Esophagus muscularis mucosa (tissue), 4 donors: ENCODE data around the gene COL25A1. TPM values are rescaled to one million over a fixed set of nuclear protein-coding genes. Genes with fewer than 3 reads are reported as not detected.

Experiments used
- DNase-seq: peaks from one replicate; pipeline ENCODE4 v3.0.0-alpha.2; 2017; ENCODE audit errors: extremely low spot score
- H3K27ac ChIP-seq, 4 donors: fragments of 200-600 bp; sonication (generic); replicated peaks in 1 of 4; 1 replicate in 3 of 4; 2 replicates in 1 of 4; pipeline ENCODE4 v1.5.1; 2016 to 2019; ENCODE audit warnings: mild to moderate bottlenecking in 1 of 4
- H3K27me3 ChIP-seq, 4 donors: fragments of 200-600 bp; sonication (generic); one replicate each; pipeline versions ENCODE4 v1.5.1 to v1.6.0; 2016 to 2019
- H3K36me3 ChIP-seq, 4 donors: fragments of 200-600 bp; sonication (generic); one replicate each; pipeline ENCODE4 v1.5.1; 2016 to 2019
- H3K4me1 ChIP-seq, 4 donors: fragments of 200-600 bp; sonication (generic); one replicate each; pipeline ENCODE4 v1.5.1; 2016 to 2019
- H3K4me3 ChIP-seq, 4 donors: fragments of 200-600 bp; sonication (generic); 1 replicate in 2 of 4; 2 replicates in 2 of 4; pipeline ENCODE4 v1.5.1; 2016 to 2019; ENCODE audit warnings: mild to moderate bottlenecking in 4 of 4, moderate library complexity in 1 of 4
- H3K9me3 ChIP-seq, 4 donors: fragments of 200-600 bp; sonication (generic); 1 replicate in 3 of 4; 2 replicates in 1 of 4; pipeline ENCODE4 v1.5.1; 2016 to 2019
- EP300 ChIP-seq: sonication (generic); formaldehyde crosslinking; IDR thresholded peaks from one replicate; pipeline ENCODE4 v1.6.1; 2017; ENCODE audit warnings: antibody characterized with exemption
- POLR2A ChIP-seq: fragments of 450-650 bp; IDR thresholded peaks from one replicate; pipeline ENCODE4 v1.6.1; 2017; ENCODE audit warnings: antibody characterized with exemption, moderate library complexity, mild to moderate bottlenecking, low read depth
- POLR2AphosphoS5 ChIP-seq, 2 donors: sonication (generic); formaldehyde crosslinking; IDR thresholded peaks; one replicate each; pipeline ENCODE4 v1.6.1; 2017; ENCODE audit warnings: antibody characterized with exemption in 2 of 2
- WGBS: methylation state at CpG from one replicate; pipeline ENCODE4 v1.1.5; 2018; 5-methylcytosine and 5-hydroxymethylcytosine counted together
- intact Hi-C: fragments of 100-400 bp; cut with DNase I; formaldehyde crosslinking; loops from one replicate; pipeline ENCODE4 v1.15.1; 2023
- total RNA-seq, 4 donors: library from RNA; depleted of rRNA; stranded (reverse); fragments of >200 nt; gene quantifications; one replicate each; pipeline versions ENCODE4 v1.1.0 to v1.2.1, GENCODE V29; 2016
- TF ChIP-seq, protein P1 (sequence below), 3 experiments: fragments of 200-600 bp in 2 of 3; fragments of 450-650 bp in 1 of 3; sonication (generic) in 2 of 3; IDR thresholded peaks; one replicate each; pipeline ENCODE4 v1.5.1; 2017 to 2019; ENCODE audit warnings: antibody characterized with exemption in 3 of 3, mild to moderate bottlenecking in 2 of 3, moderate library complexity in 1 of 3

The COL25A1 gene
- total RNA-seq, 4 donors from 2014 or later, result 1.0 to 3.7 (median 2.0) TPM

DNA sequence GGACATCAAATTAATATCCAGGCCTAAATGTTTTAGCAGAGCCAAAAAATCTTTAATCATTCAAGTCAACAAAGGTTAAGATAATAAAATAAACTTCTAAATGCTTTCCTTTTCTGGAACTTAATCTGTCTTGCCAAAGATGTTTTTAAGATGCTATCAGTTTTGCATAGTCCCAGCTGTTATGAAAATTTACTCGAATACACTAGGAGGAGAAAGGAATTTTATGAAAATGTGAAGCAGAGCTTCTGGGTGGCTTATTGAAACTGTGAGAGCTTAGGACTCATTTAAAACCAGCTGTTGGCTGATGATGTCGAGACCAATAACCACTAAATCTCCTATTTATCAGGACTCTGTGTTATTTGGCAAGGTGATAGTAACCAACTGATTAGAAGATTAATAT is 337.4 kb downstream of the COL25A1 start:
- no peaks in the 10 kb centered on the region for H3K9me3 ChIP-seq
- H3K4me3 ChIP-seq, result no peak overlapping the region
- WGBS, result 41% methylated on average over 2 of the region's 2 CpGs
- H3K36me3 ChIP-seq, result no peaks in the 10 kb centered on the region
- H3K27ac ChIP-seq, result no peak overlapping the region
- no peaks in the 10 kb centered on the region for H3K27me3 ChIP-seq
- H3K4me1 ChIP-seq, result no peaks in the 10 kb centered on the region
- intact Hi-C loops, result no loop called here
- no peak for DNase-seq
- TF ChIP-seq POLR2AphosphoS5 (IDR thresholded peaks at IDR 0.05) (no peak), EP300 (no peak), POLR2A (no peak)
- TF ChIP-seq, protein P1, sequence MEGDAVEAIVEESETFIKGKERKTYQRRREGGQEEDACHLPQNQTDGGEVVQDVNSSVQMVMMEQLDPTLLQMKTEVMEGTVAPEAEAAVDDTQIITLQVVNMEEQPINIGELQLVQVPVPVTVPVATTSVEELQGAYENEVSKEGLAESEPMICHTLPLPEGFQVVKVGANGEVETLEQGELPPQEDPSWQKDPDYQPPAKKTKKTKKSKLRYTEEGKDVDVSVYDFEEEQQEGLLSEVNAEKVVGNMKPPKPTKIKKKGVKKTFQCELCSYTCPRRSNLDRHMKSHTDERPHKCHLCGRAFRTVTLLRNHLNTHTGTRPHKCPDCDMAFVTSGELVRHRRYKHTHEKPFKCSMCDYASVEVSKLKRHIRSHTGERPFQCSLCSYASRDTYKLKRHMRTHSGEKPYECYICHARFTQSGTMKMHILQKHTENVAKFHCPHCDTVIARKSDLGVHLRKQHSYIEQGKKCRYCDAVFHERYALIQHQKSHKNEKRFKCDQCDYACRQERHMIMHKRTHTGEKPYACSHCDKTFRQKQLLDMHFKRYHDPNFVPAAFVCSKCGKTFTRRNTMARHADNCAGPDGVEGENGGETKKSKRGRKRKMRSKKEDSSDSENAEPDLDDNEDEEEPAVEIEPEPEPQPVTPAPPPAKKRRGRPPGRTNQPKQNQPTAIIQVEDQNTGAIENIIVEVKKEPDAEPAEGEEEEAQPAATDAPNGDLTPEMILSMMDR (IDR thresholded peaks at IDR 0.05), result no peak

DNA sequence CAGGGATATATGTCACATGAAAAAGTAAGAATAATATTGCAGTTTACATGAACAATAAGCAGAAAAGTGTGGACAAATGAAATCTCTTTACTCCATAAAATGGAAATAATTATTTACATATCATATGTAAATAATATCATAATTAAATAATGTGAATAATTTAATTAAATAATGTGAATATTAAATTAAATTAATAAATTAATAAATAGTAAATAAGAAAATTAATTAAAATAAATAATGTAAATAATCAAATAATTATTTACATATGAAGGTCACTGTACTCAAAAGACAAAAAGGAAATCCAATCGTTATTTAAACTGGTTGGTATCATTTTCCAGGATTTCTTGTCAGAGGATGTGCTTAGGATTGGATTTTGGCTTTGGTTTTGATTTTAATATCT is 338.5 kb downstream of the COL25A1 start:
- no peaks in the 10 kb centered on the region for H3K27me3 ChIP-seq
- no peaks in the 10 kb centered on the region for H3K9me3 ChIP-seq
- DNase-seq, result no peak
- H3K4me3 ChIP-seq, result no peak overlapping the region
- TF ChIP-seq, protein P1 (IDR thresholded peaks at IDR 0.05), result no peak
- WGBS, result 89% methylated on average over 1 of the region's 1 CpG
- H3K4me1 ChIP-seq, result no peaks in the 10 kb centered on the region
- no peak overlapping the region for H3K27ac ChIP-seq
- H3K36me3 ChIP-seq, result no peaks in the 10 kb centered on the region
- intact Hi-C loops, result no loop called here

DNA sequence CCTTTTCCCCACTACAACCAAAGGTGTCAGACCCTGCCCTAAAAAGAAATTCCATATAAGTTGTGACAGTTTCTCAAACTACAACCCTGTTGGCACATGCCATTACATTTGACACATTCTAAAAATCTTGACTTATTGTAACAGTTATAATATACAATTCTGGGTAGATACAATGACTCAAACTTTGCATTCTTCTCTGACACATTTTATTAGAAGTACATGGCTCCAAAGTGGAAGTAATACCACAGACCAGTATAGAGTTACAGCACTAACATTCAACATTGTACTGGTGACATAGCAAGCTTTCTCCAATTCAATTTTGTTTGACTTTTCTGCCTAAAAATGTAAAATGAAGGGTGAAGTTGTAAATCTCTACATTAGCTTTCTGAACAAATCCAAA is 343.0 kb downstream of the COL25A1 start:
- no peak overlapping the region for H3K27ac ChIP-seq
- TF ChIP-seq EP300, result no peak
- no peaks in the 10 kb centered on the region for H3K36me3 ChIP-seq
- intact Hi-C loops, result no loop called here
- H3K27me3 ChIP-seq, result no peaks in the 10 kb centered on the region
- H3K4me1 ChIP-seq, result no peaks in the 10 kb centered on the region
- H3K4me3 ChIP-seq, result no peak overlapping the region
- no peaks in the 10 kb centered on the region for H3K9me3 ChIP-seq
- DNase-seq, result no peak

DNA sequence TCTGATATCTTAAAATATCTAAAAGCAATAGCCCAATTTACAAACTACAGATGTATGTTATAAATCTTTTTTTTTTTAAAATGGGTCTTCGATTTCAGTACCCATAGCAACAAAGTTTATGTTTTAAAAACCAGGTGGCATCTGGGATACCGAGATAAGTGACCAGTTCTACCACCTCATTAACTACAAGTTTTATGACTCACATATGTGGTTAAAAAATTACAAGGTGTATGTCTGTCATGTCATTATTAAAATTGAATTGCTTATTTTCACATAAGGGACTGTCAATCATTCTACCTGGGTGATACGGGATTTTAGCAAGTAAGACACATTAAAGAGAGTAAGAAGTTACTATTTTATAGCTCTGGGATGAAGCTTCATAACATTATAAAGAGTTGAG is 347.6 kb downstream of the COL25A1 start:
- no peak overlapping the region for H3K4me3 ChIP-seq
- WGBS, result 81% methylated on average over 3 of the region's 3 CpGs
- no peaks in the 10 kb centered on the region for H3K9me3 ChIP-seq
- TF ChIP-seq POLR2A (no peak), POLR2AphosphoS5 (IDR thresholded peaks at IDR 0.05) (no peak), EP300 (no peak)
- TF ChIP-seq, protein P1 (IDR thresholded peaks at IDR 0.05), result no peak
- H3K27me3 ChIP-seq, result no peaks in the 10 kb centered on the region
- H3K36me3 ChIP-seq, result no peaks in the 10 kb centered on the region
- no peak for DNase-seq
- H3K4me1 ChIP-seq, result no peaks in the 10 kb centered on the region
- H3K27ac ChIP-seq, result no peak overlapping the region
- intact Hi-C loops, result no loop called here

DNA sequence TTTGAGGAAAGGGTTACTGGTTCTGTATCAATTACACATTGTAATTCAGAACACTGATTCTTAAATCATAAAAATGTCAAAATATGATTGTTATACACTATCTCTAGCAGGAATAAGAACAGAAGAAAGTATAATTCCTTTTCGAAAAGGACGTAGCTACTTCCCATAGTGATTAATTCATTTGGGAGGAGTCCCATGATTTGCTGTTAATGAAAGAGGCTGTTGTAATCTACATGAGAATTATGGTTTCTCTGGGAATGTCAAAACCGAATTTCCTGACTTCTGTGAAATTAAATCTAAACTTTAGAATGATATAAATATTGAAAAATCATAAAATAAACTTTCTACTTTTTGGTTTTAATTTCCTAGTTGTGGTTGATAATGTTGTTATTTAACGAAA is 348.5 kb downstream of the COL25A1 start:
- intact Hi-C loops, result no loop called here
- whole genome bisulfite sequencing, result 65% methylated on average over 4 of the region's 4 CpGs
- DNase-seq, result no peak

More for the DNA sequence above, 348.5 kb downstream of the COL25A1 start:
- Histone ChIP-seq H3K4me1 (no peaks in the 10 kb centered on the region), H3K9me3 (no peaks in the 10 kb centered on the region), H3K27ac (no peak overlapping the region), H3K36me3 (no peaks in the 10 kb centered on the region), H3K27me3 (no peaks in the 10 kb centered on the region), H3K4me3 (no peak overlapping the region)
- no peak for TF ChIP-seq POLR2AphosphoS5 (IDR thresholded peaks at IDR 0.05)
- TF ChIP-seq, protein P1 (IDR thresholded peaks at IDR 0.05), result no peak
- no peak for TF ChIP-seq EP300
- no peak for TF ChIP-seq POLR2A
